ENCODE results near the gene ADAM29. TPM values are rescaled to one million over a fixed set of nuclear protein-coding genes. Genes with fewer than 3 reads are reported as not detected.

ADAM29 gene
- total and polyA plus RNA-seq, 2 of the 8 experiments (the other 6 are each of a cell fraction or from before 2014, with no cell fraction given): 0.03 TPM; not detected in 1

GRCh38 chr4:174912919-174913543, 5.1 kb upstream of the ADAM29 start:
- Histone ChIP-seq H2AFZ (ENCODE audit: low read length) (no peak overlapping the region), H3K79me2 (ENCODE audit: control insufficient read depth in 1 of 2, insufficient read depth in 2 of 2, low read length in 2 of 2) (no peaks in the 10 kb centered on the region), H3K27ac (ENCODE audit: low read depth, low read length) (no peak overlapping the region), H2BK15ac (ENCODE audit: low read length) (no peak overlapping the region), H4K8ac (ENCODE audit: extremely low read depth, insufficient read depth, low read length) (no peak overlapping the region), H4K20me1 (replicated peaks in 1 of 2; ENCODE audit: control insufficient read depth in 1 of 2, insufficient read depth in 2 of 2, low read length in 2 of 2) (no peaks in the 10 kb centered on the region), H4K5ac (ENCODE audit: insufficient read length, low read depth, low read length) (no peak overlapping the region), H3K23me2 (ENCODE audit: low read depth, low read length) (no peaks in the 10 kb centered on the region), H3K36me3 (ENCODE audit: control insufficient read depth in 2 of 4, insufficient read depth in 4 of 4, low read length in 3 of 4) (no peaks in the 10 kb centered on the region), H3K4me2 (ENCODE audit: insufficient read depth in 1 of 2, low read depth in 2 of 2, low read length in 2 of 2) (no peak overlapping the region), H3K23ac (ENCODE audit: insufficient read length) (no peak overlapping the region), H4K91ac (replicated peaks; ENCODE audit: insufficient read length, low read length) (no peak overlapping the region), H3K18ac (ENCODE audit: extremely low read depth, low read length) (no peak overlapping the region), H3K4me3 (ENCODE audit: extremely low read depth in 1 of 4, insufficient read depth in 2 of 4, low read depth in 3 of 4, low read length in 4 of 4) (no peak overlapping the region), H2BK20ac (ENCODE audit: low read length) (no peak overlapping the region), H2BK12ac (ENCODE audit: low read depth, low read length) (no peak overlapping the region), H2AK5ac (ENCODE audit: low read depth, low read length) (no peak overlapping the region), H2BK120ac (replicated peaks; ENCODE audit: low read depth, low read length) (no peak overlapping the region), H3K9me3 (ENCODE audit: insufficient read depth in 2 of 2, low read depth in 1 of 2, low read length in 1 of 2) (peaks cover 3 to 6% of the 10 kb centered on the region in 2 experiments; a peak in 1 of 4 replicates), H3K56ac (replicated peaks; ENCODE audit: insufficient read length, low read depth, low read length) (no peak overlapping the region), H3K4me1 (replicated peaks in 1 of 4; ENCODE audit: control insufficient read depth in 3 of 4, insufficient read depth in 4 of 4, low read length in 3 of 4) (no peaks in the 10 kb centered on the region), H3K9ac (replicated peaks in 1 of 4; ENCODE audit: extremely low read depth in 1 of 4, low read depth in 3 of 4, low read length in 3 of 4) (no peak overlapping the region), H2BK5ac (ENCODE audit: low read depth, low read length) (no peak overlapping the region), H3K14ac (ENCODE audit: insufficient read length) (no peak overlapping the region), H3K79me1 (ENCODE audit: low read depth, low read length) (no peaks in the 10 kb centered on the region), H3K27me3 (replicated peaks in 1 of 4; ENCODE audit: control insufficient read depth in 3 of 4, extremely low read depth in 1 of 4, insufficient read depth in 3 of 4, low read length in 3 of 4) (no peaks in the 10 kb centered on the region), H3K4ac (replicated peaks; ENCODE audit: insufficient read length, low read depth, low read length) (no peak overlapping the region)
- FAIRE-seq (no peak), DNase-seq (ENCODE audit: low read depth in 1 of 2, low spot score in 2 of 2) (no peak)
- WGBS, 2 experiments (ENCODE audit: extremely low coverage in 1 of 2, insufficient coverage in 1 of 2, insufficient read length in 1 of 2, insufficient replicate concordance in 2 of 2, low coverage in 1 of 2, low lambda C conversion rate in 2 of 2, missing lambda C conversion rate in 1 of 2): 94% methylated on average over 3 of the region's 3 CpGs; no CpG with 5 or more reads in 1 of the 2 experiments
- CTCF ChIA-PET (ENCODE audit: partially characterized antibody): no interaction called here
- POLR2A ChIA-PET (ENCODE audit: partially characterized antibody): no interaction called here
- TF ChIP-seq HDAC2 (IDR thresholded peaks at IDR 0.05; ENCODE audit: borderline replicate concordance in 1 of 2, low read depth in 2 of 2, low read length in 2 of 2): no peak
- no peak for TF ChIP-seq ATF2 (IDR thresholded peaks at IDR 0.05; ENCODE audit: low read length)
- no peak for TF ChIP-seq YY1 (IDR thresholded peaks at IDR 0.05; ENCODE audit: low read depth, low read length)
- no peak for TF ChIP-seq JUND (IDR thresholded peaks at IDR 0.05; ENCODE audit: low read length)
- no peak for TF ChIP-seq SP4 (IDR thresholded peaks at IDR 0.05; ENCODE audit: low read length)
- no peak for TF ChIP-seq MAFK (IDR thresholded peaks at IDR 0.05; ENCODE audit: low read depth, low read length)
- TF ChIP-seq, protein P1, sequence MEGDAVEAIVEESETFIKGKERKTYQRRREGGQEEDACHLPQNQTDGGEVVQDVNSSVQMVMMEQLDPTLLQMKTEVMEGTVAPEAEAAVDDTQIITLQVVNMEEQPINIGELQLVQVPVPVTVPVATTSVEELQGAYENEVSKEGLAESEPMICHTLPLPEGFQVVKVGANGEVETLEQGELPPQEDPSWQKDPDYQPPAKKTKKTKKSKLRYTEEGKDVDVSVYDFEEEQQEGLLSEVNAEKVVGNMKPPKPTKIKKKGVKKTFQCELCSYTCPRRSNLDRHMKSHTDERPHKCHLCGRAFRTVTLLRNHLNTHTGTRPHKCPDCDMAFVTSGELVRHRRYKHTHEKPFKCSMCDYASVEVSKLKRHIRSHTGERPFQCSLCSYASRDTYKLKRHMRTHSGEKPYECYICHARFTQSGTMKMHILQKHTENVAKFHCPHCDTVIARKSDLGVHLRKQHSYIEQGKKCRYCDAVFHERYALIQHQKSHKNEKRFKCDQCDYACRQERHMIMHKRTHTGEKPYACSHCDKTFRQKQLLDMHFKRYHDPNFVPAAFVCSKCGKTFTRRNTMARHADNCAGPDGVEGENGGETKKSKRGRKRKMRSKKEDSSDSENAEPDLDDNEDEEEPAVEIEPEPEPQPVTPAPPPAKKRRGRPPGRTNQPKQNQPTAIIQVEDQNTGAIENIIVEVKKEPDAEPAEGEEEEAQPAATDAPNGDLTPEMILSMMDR (IDR thresholded peaks at IDR 0.05; ENCODE audit: control extremely low read depth in 1 of 3, insufficient read depth in 1 of 3, low read depth in 1 of 3, low read length in 3 of 3): no peak
- TF ChIP-seq CTBP2 (IDR thresholded peaks at IDR 0.05; ENCODE audit: borderline replicate concordance, insufficient read depth, insufficient read length, low read length): no peak
- no peak for TF ChIP-seq GTF2F1 (IDR thresholded peaks at IDR 0.05; ENCODE audit: borderline replicate concordance, low read depth, low read length)

Data from H1 (cell line).